WTC11 (cell line): ENCODE results near the gene CDK16. TPM values are rescaled to one million over a fixed set of nuclear protein-coding genes. Genes with fewer than 3 reads are reported as not detected.

Experiments used
- ATAC-seq: fragments of 200-7000 bp; cut with Tn5 transposase; 2 replicates; pipeline ENCODE4 v1.10.0; 2021; ENCODE audit warnings: mild to moderate bottlenecking, moderate library complexity
- CTCF ChIA-PET: fragments of 300-600 bp; sonication (Branson Sonifier 250); formaldehyde crosslinking; loops from one replicate; lab custom pipeline; 2021; ENCODE audit warnings: antibody characterized with exemption; lab: Charles Lee
- POLR2A ChIA-PET: fragments of 350-600 bp; sonication (Branson Sonifier 250); formaldehyde crosslinking; loops from one replicate; lab custom pipeline; 2021; ENCODE audit warnings: antibody characterized with exemption; lab: Charles Lee
- DNase-seq: peaks from one replicate; pipeline ENCODE4 v3.0.0; 2021; ENCODE audit warnings: low spot score
- H3K27ac Mint-ChIP-seq: 2 replicates; pipeline ENCODE4 v1.8.0; 2021; ENCODE audit warnings: mixed read lengths
- H3K27me3 Mint-ChIP-seq: 2 replicates; pipeline ENCODE4 v1.8.0; 2021; ENCODE audit warnings: low read depth, mild to moderate bottlenecking, moderate library complexity, mixed read lengths
- H3K36me3 Mint-ChIP-seq: 2 replicates; pipeline ENCODE4 v1.8.0; 2021; ENCODE audit warnings: mixed read lengths
- H3K4me1 Mint-ChIP-seq: 2 replicates; pipeline ENCODE4 v1.8.0; 2022; ENCODE audit warnings: mixed read lengths
- H3K4me3 Mint-ChIP-seq: 2 replicates; pipeline ENCODE4 v1.8.0; 2021; ENCODE audit warnings: mild to moderate bottlenecking, moderate library complexity, mixed read lengths
- H3K9me3 Mint-ChIP-seq: 2 replicates; pipeline ENCODE4 v1.8.0; 2021; ENCODE audit warnings: mixed read lengths
- CREB1 ChIP-seq: sonication (generic); formaldehyde crosslinking; IDR thresholded peaks from 2 replicates; pipeline ENCODE4 v1.8.0; 2023; ENCODE audit warnings: mild to moderate bottlenecking, missing genetic modification reagents
- ELF4 ChIP-seq: sonication (generic); formaldehyde crosslinking; IDR thresholded peaks from 2 replicates; pipeline ENCODE4 v1.8.1; 2022; ENCODE audit warnings: low read depth, mild to moderate bottlenecking, moderate library complexity, missing genetic modification reagents
- ETV6 ChIP-seq: sonication (generic); formaldehyde crosslinking; IDR thresholded peaks from 2 replicates; pipeline ENCODE4 v1.8.1; 2022; ENCODE audit warnings: mild to moderate bottlenecking, missing genetic modification reagents
- JAZF1 ChIP-seq: fragments of 250-450 bp; sonication (Bioruptor Pico); IDR thresholded peaks from 2 replicates; pipeline ENCODE4 v1.9.0; 2021; ENCODE audit warnings: moderate library complexity, mild to moderate bottlenecking, inconsistent platforms
- MXD4 ChIP-seq: fragments of 250-450 bp; sonication (Bioruptor Pico); IDR thresholded peaks from 2 replicates; pipeline ENCODE4 v1.8.0; 2021; ENCODE audit warnings: mild to moderate bottlenecking, moderate library complexity, borderline replicate concordance
- NR3C1 ChIP-seq: sonication (generic); formaldehyde crosslinking; conservative IDR thresholded peaks from 2 replicates; pipeline ENCODE4 v1.8.1; 2023; ENCODE audit warnings: low read depth, mild to moderate bottlenecking, missing genetic modification reagents
- TP53 ChIP-seq: sonication (generic); formaldehyde crosslinking; IDR thresholded peaks from 2 replicates; pipeline ENCODE4 v1.8.1; 2023; ENCODE audit warnings: mild to moderate bottlenecking, missing genetic modification reagents
- ZNF263 ChIP-seq: sonication (generic); formaldehyde crosslinking; IDR thresholded peaks from 2 replicates; pipeline ENCODE4 v1.8.1; 2022; ENCODE audit warnings: low read depth, mild to moderate bottlenecking, moderate library complexity, missing genetic modification reagents
- ZNF416 ChIP-seq: fragments of 250-450 bp; sonication (Bioruptor Pico); IDR thresholded peaks from 2 replicates; pipeline ENCODE4 v1.9.0; 2021; ENCODE audit warnings: mild to moderate bottlenecking, inconsistent platforms
- total RNA-seq: library from RNA; stranded (reverse); gene quantifications from 3 replicates; pipeline ENCODE4 v1.2.3, GENCODE V29; 2021
- TF ChIP-seq, protein P1 (sequence below): fragments of 200-600 bp; IDR thresholded peaks from 2 replicates; pipeline ENCODE4 v1.8.0; 2022; ENCODE audit warnings: antibody characterized with exemption
- TF ChIP-seq, protein P2 (sequence below): sonication (generic); formaldehyde crosslinking; IDR thresholded peaks from 2 replicates; pipeline ENCODE4 v1.8.0; 2022; ENCODE audit warnings: mild to moderate bottlenecking, missing genetic modification reagents
- TF ChIP-seq, protein P3 (sequence below): sonication (generic); formaldehyde crosslinking; IDR thresholded peaks from 2 replicates; pipeline ENCODE4 v1.8.0; 2023; ENCODE audit warnings: missing genetic modification reagents, mild to moderate bottlenecking, borderline replicate concordance
- TF ChIP-seq, protein P4 (sequence below): fragments of 250-450 bp; sonication (Bioruptor Pico); IDR thresholded peaks from 2 replicates; pipeline ENCODE4 v1.9.0; 2021; ENCODE audit warnings: moderate library complexity, mild to moderate bottlenecking, inconsistent platforms, borderline replicate concordance
- TF ChIP-seq, protein P5 (sequence below): sonication (generic); formaldehyde crosslinking; IDR thresholded peaks from 2 replicates; pipeline ENCODE4 v1.8.1; 2023; ENCODE audit warnings: mild to moderate bottlenecking, missing genetic modification reagents, moderate library complexity
- TF ChIP-seq, protein P6 (sequence below): sonication (generic); formaldehyde crosslinking; IDR thresholded peaks from 2 replicates; pipeline ENCODE4 v1.8.0; 2022; ENCODE audit warnings: missing genetic modification reagents
- TF ChIP-seq, protein P7 (sequence below): sonication (generic); formaldehyde crosslinking; IDR thresholded peaks from 2 replicates; pipeline ENCODE4 v1.8.1; 2023; ENCODE audit warnings: mild to moderate bottlenecking, moderate library complexity, missing genetic modification reagents

The CDK16 gene
- total RNA-seq, 1 experiment from 2014 or later, result 130 TPM

DNA sequence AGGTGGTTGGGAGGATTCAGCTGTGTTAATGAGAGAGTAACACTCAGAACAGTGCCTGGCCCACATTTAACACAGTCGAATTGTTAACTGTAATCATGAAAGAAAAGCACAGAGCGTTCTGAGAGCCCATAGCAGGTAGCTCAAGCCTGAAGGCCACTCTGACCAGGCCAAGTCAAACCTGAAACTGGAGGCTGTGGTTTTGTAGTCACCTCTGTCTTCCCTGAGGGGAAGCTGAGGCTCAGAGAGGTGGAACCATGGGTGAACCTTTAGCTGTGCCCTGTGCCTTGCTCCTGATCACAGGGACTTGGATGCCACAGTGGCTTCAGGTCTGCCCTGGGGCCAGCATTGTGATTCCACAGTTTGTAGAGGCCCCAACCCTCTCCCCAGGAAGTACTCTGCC is 41.4 kb upstream of the CDK16 start:
- ChIA-PET CTCF (no interaction called here), POLR2A (no interaction called here)
- Mint-ChIP-seq H3K27me3 (no peaks in the 10 kb centered on the region), H3K4me1 (no peaks in the 10 kb centered on the region), H3K4me3 (no peak overlapping the region), H3K36me3 (peaks cover 22% of the 10 kb centered on the region), H3K27ac (no peak overlapping the region)
- no peak for ATAC-seq
- DNase-seq, result no peak
- TF ChIP-seq, protein P1, sequence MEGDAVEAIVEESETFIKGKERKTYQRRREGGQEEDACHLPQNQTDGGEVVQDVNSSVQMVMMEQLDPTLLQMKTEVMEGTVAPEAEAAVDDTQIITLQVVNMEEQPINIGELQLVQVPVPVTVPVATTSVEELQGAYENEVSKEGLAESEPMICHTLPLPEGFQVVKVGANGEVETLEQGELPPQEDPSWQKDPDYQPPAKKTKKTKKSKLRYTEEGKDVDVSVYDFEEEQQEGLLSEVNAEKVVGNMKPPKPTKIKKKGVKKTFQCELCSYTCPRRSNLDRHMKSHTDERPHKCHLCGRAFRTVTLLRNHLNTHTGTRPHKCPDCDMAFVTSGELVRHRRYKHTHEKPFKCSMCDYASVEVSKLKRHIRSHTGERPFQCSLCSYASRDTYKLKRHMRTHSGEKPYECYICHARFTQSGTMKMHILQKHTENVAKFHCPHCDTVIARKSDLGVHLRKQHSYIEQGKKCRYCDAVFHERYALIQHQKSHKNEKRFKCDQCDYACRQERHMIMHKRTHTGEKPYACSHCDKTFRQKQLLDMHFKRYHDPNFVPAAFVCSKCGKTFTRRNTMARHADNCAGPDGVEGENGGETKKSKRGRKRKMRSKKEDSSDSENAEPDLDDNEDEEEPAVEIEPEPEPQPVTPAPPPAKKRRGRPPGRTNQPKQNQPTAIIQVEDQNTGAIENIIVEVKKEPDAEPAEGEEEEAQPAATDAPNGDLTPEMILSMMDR, result no peak
- TF ChIP-seq, protein P2, sequence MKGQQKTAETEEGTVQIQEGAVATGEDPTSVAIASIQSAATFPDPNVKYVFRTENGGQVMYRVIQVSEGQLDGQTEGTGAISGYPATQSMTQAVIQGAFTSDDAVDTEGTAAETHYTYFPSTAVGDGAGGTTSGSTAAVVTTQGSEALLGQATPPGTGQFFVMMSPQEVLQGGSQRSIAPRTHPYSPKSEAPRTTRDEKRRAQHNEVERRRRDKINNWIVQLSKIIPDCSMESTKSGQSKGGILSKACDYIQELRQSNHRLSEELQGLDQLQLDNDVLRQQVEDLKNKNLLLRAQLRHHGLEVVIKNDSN (CRISPR knock-in tag), result no peak
- TF ChIP-seq, all 79 proteins: peak for 0
- H3K9me3 Mint-ChIP-seq, result no peaks in the 10 kb centered on the region

DNA sequence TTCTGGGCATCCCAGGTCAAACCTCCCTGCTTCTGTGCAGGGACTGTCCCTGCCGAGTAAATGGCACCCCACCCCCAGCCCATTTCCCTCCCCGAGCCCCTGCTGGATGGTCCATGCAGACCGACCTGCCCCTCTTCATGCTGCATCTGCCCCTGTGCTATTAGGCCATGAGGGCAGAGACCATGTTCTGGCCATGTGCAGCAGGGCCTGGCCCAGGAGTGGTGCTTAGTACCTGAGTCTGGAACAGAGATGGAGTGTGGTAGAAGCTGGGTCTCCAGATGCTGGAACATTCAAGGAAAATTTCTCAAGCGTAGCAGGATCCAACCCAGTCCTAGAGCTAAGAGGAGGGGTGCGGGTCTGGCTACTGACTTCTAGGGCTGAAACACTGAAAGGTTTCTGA is 40.1 kb upstream of the CDK16 start:
- H3K36me3 Mint-ChIP-seq, result peaks cover 28% of the 10 kb centered on the region
- no peak for ATAC-seq
- H3K4me3 Mint-ChIP-seq, result no peak overlapping the region
- no peaks in the 10 kb centered on the region for H3K4me1 Mint-ChIP-seq
- ChIA-PET POLR2A (no interaction called here), CTCF (no interaction called here)
- no peaks in the 10 kb centered on the region for H3K9me3 Mint-ChIP-seq
- no peak for TF ChIP-seq ELF4 (CRISPR knock-in tag)
- no peak for TF ChIP-seq ZNF263 (CRISPR knock-in tag)
- TF ChIP-seq TP53 (CRISPR knock-in tag), result no peak
- TF ChIP-seq, protein P3, sequence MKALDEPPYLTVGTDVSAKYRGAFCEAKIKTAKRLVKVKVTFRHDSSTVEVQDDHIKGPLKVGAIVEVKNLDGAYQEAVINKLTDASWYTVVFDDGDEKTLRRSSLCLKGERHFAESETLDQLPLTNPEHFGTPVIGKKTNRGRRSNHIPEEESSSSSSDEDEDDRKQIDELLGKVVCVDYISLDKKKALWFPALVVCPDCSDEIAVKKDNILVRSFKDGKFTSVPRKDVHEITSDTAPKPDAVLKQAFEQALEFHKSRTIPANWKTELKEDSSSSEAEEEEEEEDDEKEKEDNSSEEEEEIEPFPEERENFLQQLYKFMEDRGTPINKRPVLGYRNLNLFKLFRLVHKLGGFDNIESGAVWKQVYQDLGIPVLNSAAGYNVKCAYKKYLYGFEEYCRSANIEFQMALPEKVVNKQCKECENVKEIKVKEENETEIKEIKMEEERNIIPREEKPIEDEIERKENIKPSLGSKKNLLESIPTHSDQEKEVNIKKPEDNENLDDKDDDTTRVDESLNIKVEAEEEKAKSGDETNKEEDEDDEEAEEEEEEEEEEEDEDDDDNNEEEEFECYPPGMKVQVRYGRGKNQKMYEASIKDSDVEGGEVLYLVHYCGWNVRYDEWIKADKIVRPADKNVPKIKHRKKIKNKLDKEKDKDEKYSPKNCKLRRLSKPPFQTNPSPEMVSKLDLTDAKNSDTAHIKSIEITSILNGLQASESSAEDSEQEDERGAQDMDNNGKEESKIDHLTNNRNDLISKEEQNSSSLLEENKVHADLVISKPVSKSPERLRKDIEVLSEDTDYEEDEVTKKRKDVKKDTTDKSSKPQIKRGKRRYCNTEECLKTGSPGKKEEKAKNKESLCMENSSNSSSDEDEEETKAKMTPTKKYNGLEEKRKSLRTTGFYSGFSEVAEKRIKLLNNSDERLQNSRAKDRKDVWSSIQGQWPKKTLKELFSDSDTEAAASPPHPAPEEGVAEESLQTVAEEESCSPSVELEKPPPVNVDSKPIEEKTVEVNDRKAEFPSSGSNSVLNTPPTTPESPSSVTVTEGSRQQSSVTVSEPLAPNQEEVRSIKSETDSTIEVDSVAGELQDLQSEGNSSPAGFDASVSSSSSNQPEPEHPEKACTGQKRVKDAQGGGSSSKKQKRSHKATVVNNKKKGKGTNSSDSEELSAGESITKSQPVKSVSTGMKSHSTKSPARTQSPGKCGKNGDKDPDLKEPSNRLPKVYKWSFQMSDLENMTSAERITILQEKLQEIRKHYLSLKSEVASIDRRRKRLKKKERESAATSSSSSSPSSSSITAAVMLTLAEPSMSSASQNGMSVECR (CRISPR knock-in tag), result no peak
- TF ChIP-seq, protein P4, sequence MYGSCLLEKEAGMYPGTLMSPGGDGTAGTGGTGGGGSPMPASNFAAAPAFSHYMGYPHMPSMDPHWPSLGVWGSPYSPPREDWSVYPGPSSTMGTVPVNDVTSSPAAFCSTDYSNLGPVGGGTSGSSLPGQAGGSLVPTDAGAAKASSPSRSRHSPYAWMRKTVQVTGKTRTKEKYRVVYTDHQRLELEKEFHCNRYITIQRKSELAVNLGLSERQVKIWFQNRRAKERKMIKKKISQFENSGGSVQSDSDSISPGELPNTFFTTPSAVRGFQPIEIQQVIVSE (CRISPR knock-in tag), result no peak
- TF ChIP-seq ZNF416 (CRISPR knock-in tag), result no peak
- no peak for TF ChIP-seq JAZF1 (CRISPR knock-in tag)
- TF ChIP-seq, protein P5, sequence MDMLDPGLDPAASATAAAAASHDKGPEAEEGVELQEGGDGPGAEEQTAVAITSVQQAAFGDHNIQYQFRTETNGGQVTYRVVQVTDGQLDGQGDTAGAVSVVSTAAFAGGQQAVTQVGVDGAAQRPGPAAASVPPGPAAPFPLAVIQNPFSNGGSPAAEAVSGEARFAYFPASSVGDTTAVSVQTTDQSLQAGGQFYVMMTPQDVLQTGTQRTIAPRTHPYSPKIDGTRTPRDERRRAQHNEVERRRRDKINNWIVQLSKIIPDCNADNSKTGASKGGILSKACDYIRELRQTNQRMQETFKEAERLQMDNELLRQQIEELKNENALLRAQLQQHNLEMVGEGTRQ (CRISPR knock-in tag), result no peak
- no peak overlapping the region for H3K27ac Mint-ChIP-seq
- H3K27me3 Mint-ChIP-seq, result no peaks in the 10 kb centered on the region
- DNase-seq, result no peak

DNA sequence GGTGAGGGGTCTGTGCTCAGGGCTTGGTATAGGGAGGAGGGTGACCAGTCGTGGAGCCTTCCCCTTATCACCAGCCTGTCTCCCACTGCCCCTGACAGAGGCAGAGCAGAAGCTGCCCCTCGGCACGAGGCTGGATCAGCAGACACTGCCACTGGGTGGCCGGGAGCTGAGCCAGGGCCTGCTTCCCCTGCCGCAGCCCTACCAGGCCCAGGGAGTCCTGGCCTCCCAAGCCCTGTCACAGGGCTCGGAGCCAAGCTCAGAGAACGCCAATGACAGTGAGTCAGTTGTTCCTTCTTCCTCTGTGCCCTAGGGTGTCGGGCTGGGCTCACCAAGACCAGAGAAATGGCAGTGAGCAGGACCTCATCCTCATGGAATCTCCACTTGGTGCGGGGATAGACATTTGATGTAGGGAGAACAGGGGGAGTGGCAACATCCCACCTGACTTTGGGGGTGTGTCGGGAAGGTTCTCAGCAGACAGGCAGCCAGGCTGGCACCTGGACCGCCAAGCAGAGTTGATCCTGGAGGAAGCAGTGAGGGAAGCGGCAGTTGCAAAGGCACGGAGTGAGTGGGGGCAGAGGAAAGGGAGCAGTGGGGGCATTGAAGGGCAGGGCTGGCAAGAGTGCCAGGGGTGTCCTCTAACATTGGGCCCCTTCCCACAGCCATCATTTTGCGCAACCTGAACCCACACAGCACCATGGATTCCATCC is 39.1 kb upstream of the CDK16 start:
- ChIA-PET POLR2A (no interaction called here), CTCF (no interaction called here)
- Mint-ChIP-seq H3K4me3 (no peak overlapping the region), H3K36me3 (peaks cover 28% of the 10 kb centered on the region), H3K27me3 (no peaks in the 10 kb centered on the region), H3K9me3 (no peaks in the 10 kb centered on the region), H3K4me1 (no peaks in the 10 kb centered on the region), H3K27ac (no peak overlapping the region)
- DNase-seq, result no peak
- no peak for ATAC-seq
- TF ChIP-seq CREB1 (no peak), ETV6 (CRISPR knock-in tag) (no peak), NR3C1 (CRISPR knock-in tag) (no peak), MXD4 (no peak), ZNF416 (CRISPR knock-in tag) (no peak)
- TF ChIP-seq, protein P6, sequence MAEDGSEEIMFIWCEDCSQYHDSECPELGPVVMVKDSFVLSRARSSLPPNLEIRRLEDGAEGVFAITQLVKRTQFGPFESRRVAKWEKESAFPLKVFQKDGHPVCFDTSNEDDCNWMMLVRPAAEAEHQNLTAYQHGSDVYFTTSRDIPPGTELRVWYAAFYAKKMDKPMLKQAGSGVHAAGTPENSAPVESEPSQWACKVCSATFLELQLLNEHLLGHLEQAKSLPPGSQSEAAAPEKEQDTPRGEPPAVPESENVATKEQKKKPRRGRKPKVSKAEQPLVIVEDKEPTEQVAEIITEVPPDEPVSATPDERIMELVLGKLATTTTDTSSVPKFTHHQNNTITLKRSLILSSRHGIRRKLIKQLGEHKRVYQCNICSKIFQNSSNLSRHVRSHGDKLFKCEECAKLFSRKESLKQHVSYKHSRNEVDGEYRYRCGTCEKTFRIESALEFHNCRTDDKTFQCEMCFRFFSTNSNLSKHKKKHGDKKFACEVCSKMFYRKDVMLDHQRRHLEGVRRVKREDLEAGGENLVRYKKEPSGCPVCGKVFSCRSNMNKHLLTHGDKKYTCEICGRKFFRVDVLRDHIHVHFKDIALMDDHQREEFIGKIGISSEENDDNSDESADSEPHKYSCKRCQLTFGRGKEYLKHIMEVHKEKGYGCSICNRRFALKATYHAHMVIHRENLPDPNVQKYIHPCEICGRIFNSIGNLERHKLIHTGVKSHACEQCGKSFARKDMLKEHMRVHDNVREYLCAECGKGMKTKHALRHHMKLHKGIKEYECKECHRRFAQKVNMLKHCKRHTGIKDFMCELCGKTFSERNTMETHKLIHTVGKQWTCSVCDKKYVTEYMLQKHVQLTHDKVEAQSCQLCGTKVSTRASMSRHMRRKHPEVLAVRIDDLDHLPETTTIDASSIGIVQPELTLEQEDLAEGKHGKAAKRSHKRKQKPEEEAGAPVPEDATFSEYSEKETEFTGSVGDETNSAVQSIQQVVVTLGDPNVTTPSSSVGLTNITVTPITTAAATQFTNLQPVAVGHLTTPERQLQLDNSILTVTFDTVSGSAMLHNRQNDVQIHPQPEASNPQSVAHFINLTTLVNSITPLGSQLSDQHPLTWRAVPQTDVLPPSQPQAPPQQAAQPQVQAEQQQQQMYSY (CRISPR knock-in tag), result no peak
- TF ChIP-seq, protein P7, sequence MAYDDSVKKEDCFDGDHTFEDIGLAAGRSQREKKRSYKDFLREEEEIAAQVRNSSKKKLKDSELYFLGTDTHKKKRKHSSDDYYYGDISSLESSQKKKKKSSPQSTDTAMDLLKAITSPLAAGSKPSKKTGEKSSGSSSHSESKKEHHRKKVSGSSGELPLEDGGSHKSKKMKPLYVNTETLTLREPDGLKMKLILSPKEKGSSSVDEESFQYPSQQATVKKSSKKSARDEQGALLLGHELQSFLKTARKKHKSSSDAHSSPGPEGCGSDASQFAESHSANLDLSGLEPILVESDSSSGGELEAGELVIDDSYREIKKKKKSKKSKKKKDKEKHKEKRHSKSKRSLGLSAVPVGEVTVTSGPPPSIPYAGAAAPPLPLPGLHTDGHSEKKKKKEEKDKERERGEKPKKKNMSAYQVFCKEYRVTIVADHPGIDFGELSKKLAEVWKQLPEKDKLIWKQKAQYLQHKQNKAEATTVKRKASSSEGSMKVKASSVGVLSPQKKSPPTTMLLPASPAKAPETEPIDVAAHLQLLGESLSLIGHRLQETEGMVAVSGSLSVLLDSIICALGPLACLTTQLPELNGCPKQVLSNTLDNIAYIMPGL (CRISPR knock-in tag), result no peak
